Left hindlimb (tissue), 1 donor: Measurements from ENCODE around the gene NUDT21.
"Not testable (repeated sequence)": the region's sequence is repeated elsewhere in the genome, so short reads cannot be mapped to it uniquely, and the experiment has no call there.

Source experiments
- DNase-seq: peaks from one replicate; pipeline ENCODE4 v3.0.0-alpha.2; 2018

NUDT21 gene

DNA sequence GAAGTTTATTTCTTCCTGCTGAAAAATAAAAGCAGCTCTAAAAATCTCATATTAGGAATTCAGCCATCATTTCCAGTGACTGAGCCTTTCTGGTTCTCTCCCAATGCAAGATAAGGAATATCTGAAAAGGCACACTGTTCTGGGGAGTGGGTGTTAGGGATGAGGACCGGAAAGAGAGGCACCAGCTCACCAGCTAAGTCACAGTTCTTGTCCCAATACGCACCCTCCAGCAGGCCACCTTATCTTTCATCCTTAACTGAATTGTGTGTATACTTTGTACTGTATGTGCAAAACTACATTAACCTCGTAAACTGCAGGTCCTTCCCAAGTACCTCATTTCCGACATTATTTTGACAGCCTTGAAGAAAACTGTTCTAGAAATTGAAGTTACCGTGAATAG, 36.8 kb downstream of the NUDT21 start:
- DNase-seq: no peak

DNA sequence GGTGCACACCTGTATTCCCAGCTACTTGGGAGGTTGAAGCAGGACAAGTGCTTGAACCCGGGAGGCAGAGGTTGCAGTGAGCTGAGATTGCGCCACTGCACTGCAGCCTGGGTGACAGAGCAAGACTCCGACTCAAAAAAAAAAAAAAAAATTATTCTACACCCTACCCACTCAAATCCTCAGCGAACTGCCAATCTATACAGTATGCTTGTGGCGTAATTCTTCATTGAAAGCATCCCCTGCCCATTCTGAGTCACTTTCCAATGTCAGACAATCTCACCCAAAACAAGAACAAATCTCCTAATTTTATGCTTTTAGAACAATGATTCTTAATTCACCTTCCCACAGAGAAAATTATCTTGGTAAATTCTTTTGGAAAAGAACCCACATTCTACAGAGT, 37.8 kb downstream of the NUDT21 start:
- no peak for DNase-seq

DNA sequence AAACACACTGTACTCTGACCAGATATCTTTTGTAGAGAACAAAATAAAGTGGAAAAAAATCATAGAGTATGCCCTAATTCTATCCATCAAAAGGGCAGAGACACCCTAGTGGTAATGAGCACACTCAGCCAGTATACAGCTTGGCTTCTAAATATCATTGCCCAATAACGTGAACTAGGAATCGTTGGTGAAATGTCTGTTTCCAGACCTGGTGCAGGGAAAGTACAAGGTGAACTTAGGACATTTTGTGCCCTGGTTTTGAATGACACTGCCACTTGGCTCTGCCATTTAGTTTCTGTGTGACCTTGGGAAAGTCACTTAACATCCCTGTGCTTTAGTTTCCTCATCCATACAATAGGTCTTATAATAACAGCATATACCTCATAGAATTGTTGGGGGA, 39.5 kb downstream of the NUDT21 start:
- DNase-seq: no peak

DNA sequence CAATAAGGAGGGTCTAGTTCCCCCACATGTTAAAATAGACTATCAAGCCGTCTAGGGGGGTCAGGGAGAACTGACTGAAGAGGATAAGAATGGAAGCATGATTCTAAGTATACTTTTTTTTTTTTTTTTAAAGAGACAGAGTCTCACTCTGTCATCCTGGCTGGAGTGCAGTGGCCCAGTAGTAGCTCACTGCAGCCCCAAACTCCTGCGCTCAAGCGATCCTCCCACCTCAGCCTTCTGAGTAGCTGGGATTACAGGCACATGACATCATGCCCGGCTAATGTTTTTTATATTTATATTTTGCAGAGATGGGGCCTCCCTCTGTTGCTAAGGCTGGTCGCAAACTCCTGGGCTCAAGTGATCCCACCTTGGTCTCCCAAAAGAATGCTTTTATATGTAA, 40.0 kb downstream of the NUDT21 start:
- DNase-seq: no peak

DNA sequence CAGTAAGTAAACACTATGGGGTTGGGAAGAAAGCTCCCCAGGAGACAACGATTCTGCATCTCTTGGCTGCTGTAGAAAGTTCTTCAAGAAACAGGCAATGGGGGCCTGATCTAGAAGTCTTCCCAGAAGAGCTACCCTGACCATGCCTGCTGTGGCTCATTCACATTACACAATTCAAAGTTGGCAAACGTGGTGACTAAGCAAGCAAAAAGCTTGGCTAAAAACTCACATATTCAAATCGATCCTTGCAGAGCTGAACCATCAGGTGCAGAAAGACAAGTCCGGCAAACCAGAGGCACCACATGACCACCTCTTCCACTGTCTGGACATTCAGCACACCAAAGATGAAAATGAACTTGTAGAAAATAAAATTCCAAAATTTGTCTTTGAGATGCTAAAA, 41.9 kb downstream of the NUDT21 start:
- DNase-seq: no peak

DNA sequence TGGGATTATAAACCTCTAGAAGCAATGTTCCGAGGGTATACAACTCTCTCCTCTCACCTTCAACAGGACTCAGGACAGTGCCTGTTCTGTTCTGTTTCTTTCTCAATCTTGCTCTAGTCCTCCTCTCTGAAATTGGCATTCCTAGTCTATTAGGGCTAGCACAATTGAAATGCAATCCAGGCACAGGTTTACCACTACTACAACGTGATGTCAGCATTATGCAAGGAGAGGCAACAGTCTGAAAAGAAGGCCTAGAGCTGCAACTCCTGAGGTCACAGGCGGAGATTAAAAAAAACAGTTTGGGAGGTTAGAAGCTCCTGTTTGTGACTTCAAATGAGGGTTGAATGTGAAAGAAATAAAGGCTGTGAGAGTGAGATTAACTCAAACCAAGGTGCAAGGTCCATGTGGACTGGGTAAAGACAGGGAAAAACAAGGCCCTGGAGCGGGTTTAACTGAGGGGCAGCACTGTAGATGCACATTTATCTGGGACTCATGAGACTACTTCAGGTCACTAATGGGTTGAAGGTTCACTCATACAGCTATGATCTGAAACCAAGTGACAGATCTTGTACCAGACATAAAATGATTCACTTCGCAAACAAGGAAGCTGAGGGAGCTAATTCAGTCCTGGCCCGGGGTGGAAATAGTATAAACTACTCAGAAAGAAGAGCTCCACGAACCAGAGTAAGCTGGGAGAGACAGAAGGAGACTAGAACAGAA, 42.6 kb downstream of the NUDT21 start:
- DNase-seq: no peak

DNA sequence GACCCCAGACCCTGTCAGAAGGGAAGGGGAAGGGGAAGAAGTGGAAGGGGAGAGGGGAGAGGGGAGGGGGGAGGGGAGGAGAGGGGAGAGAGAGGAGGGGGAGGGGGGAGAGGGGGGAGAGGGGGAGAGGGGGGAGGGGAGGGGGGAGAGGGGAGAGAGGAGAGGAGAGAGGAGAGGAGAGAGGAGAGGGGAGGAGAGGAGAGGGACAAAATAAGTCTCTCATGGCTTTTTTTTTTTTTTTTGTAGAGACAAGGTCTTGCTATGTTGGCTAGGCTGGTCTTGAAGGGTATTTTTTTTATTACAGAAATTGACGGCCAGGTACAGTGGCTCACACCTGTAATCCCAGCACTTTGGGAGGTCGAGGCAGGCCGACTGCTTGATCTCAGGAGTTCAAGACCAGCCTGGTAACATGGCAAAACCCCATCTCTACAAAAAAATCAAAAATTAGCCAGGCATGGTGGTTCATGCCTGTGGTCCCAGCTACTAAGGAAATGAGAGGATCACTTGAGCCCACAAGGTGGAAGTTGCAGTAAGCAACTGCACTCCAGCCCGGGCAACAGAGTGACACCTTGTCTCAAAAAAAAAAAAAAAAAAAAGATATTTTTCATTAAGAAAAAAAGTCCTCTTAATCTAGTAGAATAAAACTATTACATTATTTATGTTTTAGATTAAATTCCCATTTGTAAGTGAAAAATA, 45.0 kb downstream of the NUDT21 start:
- no peak for DNase-seq

DNA sequence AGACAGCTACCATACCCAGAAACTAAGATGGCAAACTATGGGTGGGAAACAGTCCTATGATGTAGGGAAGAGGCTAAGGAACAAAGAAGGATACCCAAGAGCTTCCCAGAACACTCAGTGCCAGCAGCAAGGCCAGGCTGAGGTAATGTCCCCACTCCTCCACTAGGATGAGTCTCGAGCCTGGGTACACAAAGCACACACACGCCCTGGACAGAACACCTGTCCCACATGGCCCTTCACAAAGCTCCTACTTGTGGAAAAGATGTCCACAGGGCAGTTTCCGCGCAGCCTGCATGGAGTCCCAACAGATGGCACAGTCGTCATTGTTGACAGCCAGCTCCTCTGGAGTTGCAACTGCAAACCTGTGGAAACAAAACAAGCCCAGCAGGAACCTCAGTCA, 49.6 kb downstream of the NUDT21 start:
- DNase-seq: no peak

DNA sequence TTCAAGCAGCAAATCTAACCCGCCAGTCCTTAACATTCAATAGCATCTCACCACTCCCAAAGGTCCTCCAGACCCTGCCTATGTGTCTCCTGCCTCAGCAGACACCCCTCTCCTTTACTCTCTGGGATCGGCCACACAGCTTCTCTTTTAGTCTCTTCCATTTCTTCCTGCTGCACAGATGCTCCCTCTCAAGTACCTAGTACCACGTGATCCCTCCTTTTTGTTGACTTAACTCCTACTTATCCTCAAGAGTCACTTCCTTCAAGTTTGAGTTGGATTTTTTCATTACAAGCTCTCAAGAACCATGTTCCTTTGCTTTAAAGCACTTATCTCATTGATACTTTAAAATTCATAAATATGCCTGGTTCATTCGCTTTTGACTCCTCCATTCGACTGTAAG, 50.7 kb downstream of the NUDT21 start:
- DNase-seq: no peak

DNA sequence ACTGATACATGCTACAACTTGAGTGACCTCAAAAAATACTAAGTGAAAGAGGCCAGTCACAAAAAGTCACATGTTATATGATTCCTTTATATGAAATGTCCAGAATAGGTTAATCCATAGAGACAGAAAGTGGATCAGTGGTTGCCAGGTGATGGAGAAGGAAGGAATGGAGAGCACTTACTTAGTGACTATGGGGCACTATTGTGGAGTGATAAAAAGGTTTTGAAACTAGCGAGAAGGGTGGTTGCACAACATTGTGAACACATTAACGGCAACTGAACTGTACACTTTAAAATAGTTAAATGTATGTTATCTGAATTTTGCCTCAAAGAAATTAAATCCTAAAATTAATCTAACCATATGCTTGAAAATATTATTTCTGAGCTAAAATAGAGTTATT, 51.6 kb downstream of the NUDT21 start:
- DNase-seq: no peak

DNA sequence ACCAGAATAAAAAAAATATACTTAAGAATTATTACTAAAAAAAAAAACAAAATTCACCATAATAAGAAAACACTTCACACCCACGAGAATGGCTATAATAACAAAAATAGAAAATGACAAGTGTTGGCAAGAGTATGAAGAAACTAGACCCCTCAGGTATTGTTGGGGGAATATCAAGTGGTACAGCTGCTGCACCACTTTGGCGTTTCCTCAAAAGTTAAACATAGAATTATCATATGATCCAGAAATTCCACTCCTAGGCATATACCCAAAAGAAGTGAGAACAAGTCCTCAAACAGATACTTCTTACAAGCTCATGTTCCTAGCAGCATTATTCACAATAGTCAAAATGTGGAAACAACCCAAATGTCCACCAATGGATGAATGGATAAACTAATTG, 52.1 kb downstream of the NUDT21 start:
- DNase-seq: no peak

DNA sequence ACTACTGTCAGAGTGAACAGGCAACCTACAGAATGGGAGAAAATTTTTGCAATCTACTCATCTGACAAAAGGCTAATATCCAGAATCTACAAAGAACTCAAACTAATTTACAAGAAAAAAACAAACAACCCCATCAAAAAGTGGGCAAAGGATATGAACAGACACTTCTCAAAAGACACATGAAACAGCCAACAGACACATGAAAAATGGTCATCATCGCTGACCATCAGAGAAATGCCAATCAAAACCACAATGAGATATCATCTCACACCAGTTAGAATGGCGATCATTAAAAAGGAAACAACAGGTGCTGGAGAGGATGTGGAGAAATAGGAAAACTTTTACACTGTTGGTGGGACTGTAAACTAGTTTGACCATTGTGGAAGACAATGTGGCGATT, 54.4 kb downstream of the NUDT21 start:
- DNase-seq: not testable (repeated sequence)

DNA sequence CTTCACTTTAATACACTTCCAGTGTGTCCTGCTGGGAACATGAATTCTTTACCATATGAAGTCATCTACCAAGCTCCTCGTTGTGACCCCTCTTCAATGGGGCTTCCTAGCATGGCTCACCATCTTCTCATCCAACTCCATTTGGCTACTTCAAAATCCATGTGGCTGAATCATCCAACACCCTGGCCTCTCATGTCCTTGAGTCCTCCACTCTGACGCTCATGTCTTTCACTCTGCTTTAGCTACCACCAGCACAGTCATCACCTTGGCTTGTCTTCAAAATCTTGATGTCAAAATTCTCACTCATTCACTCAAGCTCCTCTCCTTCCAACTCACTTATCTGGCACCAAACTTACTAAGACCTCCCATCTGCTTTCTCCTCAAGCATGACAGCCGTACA, 61.6 kb downstream of the NUDT21 start:
- no peak for DNase-seq

DNA sequence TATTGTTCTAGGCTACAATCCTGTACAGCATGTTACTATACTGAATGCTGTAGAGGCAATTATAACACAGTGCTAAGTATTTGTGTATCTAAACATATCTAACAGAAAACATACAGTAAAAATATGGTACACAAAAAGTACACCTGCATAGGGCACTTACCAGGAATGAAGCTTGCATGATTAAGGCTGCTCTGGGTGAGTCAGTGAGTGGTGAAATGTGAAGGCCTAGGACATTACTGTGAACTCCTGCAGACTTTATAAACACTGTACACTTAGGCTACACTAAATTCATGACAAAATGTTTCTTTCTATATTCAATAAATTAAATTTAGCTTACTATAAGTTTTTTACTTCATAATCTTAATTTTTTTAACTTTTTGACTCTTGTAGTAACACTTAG, 62.9 kb downstream of the NUDT21 start:
- no peak for DNase-seq

DNA sequence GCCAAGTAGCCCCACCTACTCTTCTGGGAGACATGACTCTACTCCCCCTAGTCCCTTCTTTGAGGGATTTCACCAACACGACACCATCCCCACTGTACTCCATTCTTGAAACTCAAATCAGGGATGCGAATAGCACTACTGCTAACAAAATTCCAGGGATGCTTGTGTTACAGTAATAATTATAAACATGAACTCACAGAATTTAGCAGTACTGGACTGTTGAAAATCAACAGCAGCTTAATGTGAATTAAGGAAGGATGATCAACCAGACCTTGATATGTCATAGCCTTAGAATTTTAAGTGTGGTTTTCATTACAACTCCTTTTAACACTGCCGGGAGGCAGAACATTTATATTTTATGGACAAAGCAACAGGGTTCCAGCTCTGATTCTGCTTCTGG, 63.7 kb downstream of the NUDT21 start:
- no peak for DNase-seq

DNA sequence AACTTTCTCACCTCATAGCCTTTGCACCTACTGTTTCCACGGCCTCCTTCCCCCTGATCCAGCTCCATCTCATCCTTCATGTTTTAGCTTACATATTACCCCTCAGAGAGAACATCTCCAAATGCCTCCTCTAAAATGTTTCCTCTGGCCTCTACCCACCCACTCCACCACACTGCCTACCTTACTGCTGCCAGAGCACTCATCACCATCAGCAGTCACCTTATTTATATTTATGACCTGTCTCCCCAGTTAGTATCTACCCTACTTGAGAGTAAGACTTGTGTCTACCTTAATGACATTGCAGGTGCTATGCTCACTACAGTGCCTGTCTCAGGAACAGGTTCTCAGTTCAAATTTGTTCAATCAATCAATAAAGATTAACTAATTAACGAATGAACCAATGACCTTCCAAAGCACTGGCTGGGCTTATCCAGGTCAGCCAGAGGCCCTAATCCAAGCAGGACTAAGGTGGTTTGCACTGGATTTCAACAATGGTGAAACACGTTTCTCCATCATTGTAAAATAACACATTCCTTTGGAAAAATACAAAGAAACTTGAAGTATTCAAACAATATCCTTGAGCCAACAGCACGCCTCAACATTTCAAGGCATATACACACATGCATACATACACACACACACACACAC, 66.9 kb downstream of the NUDT21 start:
- DNase-seq: no peak

DNA sequence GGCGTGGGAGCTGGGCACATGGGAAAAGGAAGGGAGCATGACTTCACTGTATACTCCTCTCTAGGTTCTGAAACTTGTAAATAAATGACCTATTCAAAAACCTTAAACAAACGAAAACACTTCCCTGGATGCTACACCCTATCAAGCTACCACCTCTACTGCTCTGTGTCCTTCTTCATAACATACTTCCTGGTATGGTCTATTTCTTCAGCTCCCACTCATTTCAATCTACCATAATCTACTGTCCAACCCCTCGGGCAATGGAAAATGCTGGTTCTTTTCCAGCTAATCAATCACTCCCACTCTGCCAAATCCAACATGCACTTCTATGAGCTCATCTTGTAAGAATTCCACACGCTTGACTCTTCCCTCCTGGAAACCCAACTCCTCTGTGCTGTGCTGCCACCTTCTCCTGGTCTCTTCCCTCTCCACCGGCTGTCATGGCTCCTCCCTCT, 68.2 kb downstream of the NUDT21 start:
- no peak for DNase-seq

DNA sequence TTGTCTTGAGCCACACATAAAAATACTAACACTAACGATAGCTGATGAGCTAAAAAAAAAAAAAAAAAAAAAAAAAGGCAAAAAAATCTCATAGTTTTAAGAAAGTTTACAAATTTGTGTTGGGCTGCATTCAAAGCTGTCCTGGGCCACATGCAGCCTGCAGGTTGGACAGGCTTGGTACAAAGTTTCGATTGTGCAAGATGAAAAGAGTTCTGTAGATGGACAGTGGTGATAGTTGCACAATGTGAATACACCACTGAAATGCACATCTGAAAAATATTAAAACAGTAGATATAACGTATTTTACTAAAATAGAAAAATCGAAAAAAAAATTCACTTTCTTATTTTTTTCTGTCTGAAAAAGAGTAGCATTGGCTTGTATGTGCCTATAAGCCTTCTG, 68.7 kb downstream of the NUDT21 start:
- DNase-seq: no peak

DNA sequence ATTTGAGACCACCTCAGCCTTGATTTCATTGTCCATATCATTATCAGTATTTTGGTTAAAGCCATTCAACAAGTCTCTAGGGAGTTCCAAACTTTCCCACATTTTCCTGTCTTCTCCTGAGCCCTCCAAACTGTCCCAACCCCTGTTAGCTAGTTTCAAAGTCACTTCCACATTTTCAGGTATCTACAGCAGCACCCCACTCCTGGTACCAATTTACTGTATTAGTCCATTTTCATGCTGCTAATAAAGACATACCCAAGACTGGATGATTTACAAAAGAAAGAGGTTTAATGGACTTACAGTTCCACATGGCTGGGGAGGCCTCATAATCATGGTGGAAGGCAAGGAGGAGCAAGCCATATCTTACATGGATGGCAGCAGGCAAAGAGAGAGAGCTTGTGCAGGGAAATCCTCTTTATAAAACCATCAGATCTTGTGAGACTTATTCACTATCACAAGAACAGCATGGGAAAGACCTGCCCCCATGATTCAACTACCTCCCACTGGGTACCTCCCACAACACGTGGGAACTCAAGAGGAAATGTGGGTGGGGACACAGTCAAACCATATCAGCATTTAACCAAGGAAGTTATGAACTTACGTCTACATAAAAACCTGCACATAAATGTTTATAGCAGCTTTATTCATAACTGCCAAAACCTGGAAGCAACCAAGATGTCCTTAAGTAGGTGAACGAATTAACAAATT, 70.2 kb downstream of the NUDT21 start:
- DNase-seq: not testable (repeated sequence)
